22Rv1 (cell line): ENCODE measurements around the gene HS6ST3.

Experiments
- CTCF ChIP-seq: fragments of 450-650 bp; IDR thresholded peaks from 2 replicates; pipeline ENCODE4 v1.5.1; 2017; ENCODE audit warnings: mild to moderate bottlenecking
- ZFX ChIP-seq: fragments of 450-650 bp; IDR thresholded peaks from 2 replicates; pipeline ENCODE4 v1.6.1; 2017; ENCODE audit warnings: antibody characterized with exemption, borderline replicate concordance

- TF ChIP-seq CTCF (no peak), ZFX (no peak)
These were observed 385.2 kb downstream of the HS6ST3 start for GRCh38 chr13:96475103-96475502.
